ENCODE data around the gene DOCK6.

DOCK6 gene

GRCh38 chr19:11261971-11262839, at the start of gene DOCK6:
TSS of gene DOCK6 (minus strand) at chr19:11262524. CDS start at chr19:11262440, 84 bp downstream.
- no peak for DNase-seq

GRCh38 chr19:11306337-11306736, 44.0 kb upstream of the DOCK6 start:
- DNase-seq: no peak

DNA sequence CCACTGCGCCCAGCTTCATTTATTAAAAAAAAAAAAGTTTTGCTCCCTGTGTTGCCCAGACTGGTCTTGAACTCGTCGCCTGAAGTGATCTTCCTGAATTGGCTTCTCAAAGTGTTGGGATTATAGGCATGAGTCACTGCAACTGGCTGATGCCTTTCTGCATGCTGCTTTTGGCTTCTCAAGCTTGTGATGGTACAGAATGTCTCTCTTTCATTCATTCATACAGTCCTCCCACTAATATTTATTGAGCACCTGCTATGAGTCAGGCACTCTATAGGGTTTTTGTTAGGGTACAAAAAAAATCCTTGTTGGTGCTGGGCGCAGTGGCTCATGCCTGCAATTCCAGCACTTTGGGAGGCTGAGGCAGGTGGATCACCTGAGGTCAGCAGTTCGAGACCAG, 42.6 kb upstream of the DOCK6 start:
- no peak for DNase-seq

DNA sequence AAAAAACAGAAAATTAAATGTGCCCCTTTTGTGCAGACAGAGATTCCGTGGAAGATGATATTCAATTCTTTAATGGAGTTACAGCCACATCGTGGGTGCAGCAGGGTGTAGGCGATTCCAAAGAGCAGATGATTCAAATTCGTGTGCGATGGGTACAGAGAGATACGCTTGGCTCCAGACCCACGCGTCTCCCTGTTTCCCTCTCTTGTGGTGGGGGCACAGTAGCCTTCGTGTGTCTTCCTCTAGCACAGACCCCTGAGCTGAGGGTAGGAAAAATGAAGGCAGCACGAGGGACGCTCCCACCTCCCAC, 38.4 kb upstream of the DOCK6 start:
- DNase-seq: no peak

DNA sequence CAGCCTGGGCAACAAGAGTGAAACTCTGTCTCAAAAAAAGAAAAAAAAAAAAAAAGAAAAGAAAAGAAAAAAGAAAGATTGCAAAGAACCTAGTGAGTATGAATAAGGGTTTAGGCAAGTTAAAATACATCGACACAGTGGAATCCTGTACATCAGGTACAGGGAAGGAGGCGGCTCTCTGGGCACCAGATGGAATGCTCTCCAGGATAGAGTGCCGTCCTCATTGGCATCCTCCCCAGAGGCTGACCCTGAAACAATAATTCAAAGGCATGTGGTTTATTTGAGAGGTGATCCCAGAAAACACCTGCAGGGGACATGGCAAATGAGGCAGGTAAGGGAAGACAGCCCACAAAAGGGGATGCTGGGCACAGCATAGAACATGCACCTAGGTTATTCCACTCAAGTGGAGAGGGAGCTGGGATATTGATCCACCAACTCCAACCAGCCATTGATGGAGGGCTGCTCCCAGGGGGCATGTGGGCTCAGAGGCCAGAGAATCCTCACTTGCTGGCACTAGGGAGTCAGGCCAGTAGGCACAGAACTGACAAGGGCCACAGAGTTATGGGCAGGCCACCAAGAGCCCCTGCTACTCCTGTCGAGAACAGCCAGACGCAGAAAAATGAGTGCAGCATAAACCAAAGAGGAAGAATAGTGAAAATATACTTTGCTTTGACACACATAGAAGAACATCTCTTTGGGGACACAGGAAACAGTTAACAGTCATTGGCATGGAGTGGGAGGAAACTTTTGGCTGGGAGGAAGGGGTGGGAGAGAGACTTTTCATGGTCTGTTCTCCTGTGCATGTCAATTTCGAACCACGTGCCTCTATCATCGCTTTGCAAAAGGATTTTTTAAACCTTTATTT, 37.9 kb upstream of the DOCK6 start:
- DNase-seq: no peak

DNA sequence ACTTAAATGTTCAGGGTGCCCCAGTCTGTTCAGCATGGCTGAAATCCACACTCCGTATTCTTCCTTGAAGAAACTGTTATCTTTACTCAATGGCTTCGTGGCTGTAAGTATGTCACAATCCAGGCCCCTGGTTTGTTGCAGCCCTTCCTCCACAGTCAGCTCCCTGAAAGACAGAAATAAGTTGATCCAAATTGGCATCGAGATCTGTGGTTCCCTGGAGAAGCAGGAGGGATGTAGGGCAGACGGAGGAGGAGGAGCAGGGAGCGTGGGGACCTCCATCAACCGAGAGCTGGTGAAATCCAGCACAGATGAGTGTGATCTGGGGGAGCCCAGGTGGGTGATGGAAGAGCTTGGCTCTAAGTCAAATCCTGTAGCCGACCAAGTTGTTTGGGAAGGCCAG, 33.9 kb upstream of the DOCK6 start:
- DNase-seq: no peak

- DNase-seq: no peak
These were observed 33.4 kb upstream of the DOCK6 start, which contains the start of gene TSPAN16 for GRCh38 chr19:11295665-11296245. TSS of gene TSPAN16 (plus strand) at chr19:11296160. CDS start at chr19:11296298, 138 bp downstream.

GRCh38 chr19:11295180-11295579, 32.9 kb upstream of the DOCK6 start:
- no peak for DNase-seq

DNA sequence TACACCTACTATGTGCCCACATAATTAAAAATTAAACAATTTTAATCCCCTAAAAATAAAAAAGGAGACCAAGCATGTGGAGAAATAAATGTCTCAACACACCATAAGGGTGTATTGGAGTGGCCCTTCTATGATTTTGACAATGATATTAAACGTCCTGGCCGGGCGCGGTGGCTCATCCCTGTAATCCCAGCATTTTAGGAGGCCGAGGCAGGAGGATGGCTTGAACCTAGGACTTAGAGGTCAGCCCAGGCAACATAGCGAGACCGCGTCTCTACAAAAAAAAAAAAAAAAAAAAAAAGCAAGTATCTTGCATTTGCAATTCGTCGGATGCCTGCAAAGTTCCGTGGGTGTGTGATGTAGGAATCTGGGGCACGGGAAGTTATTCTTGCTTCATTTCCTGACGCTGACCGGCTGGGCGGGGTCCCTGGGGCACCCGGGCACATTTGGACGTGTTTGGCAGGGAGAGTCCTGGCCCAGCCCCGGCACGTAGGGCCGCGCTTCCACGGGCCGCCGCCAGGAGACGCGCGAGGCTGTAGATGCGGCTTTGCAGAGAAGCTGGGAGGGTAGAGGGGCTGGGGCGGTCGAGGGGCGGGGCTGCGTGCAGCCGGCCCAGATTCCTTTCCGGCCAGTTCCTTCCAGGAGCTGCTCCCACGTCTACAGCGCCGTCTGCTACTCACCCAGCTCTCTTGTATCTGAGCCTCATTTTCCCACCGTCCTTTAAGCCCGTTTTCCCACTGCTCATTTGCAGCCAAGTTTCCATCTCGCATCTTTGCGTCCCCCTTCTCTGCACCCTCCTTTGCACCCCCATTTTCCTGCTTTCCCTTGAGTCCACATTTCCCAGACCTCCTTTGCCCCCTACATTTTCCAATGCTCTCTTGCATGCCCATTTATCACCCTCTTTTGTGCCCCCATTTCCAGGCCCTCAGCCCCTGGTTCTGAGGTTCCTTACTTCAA, 31.4 kb upstream of the DOCK6 start:
- peak; percentile 79 for DNase-seq

- DNase-seq: no peak
These were observed 29.7 kb upstream of the DOCK6 start for GRCh38 chr19:11291991-11292390.

DNA sequence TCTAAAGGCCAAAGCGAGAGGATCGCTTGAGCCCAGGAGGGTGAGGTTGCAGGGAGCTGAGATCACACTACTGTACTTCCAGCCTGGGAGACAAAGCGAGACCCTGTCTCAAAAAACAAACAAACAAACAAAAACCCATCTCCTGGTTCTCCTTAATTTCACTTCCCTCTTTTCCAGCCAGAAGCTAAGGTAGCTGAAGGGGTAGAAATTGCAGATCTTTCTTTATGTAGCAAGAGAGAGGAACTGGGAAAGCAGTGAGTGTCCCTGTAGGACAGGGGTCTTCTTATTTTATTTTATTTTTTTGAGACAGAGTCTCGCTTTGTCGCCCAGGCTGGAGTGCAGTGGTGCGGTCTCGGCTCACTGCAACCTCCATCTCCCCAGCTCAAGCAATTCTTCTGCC, 29.1 kb upstream of the DOCK6 start:
- DNase-seq: no peak

- no peak for DNase-seq
These were observed 27.9 kb upstream of the DOCK6 start for GRCh38 chr19:11290256-11290655.

DNA sequence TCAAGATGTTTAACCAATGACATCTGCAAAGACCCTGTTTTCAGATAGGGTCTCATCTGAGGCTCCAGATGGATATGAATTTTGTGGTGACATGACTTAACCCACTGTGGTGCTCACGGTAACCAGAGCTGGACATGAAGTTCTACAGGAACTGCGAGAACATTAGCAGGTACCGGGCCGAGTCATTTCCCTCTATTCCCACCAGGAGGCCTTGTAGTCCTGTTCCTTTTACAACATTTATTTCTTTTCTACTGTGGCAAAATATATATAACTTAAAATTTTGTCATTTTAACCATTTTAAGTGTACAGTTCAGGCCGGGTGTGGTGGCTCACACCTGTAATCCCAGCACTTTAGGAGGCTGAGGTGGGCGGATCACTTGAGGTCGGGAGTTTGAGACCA, 26.0 kb upstream of the DOCK6 start:
- no peak for DNase-seq

DNA sequence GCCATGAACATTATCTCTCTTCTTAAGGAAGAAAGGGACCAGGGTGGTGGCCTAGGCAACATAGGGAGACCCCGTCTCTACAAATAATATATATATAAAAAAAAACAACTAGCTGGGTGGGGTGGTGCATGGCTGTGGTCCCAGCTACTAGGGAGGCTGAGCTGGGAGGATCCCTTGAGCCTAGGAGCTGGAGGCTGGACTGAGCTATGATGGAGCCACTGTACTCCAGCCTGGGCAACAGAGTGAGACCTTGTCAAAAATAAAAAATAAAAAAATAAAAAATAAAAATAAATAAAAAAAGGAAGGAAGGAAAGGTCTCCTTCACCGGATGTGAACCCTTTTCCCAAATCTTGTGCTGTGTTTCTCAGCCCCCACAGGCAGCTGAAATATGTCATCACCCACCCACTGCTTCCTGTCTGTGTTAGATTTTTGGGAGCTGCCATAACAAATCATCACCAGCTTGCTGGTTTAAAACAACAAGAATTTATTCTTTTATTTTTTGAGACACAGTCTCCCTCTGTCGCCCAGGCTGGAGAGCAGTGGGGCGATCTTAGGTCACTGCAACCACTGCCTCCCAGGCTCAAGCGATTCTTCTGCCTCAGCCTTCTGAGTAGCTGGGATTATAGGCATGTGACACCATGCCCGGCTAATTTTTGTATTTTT, 24.1 kb upstream of the DOCK6 start:
- DNase-seq: no peak

DNA sequence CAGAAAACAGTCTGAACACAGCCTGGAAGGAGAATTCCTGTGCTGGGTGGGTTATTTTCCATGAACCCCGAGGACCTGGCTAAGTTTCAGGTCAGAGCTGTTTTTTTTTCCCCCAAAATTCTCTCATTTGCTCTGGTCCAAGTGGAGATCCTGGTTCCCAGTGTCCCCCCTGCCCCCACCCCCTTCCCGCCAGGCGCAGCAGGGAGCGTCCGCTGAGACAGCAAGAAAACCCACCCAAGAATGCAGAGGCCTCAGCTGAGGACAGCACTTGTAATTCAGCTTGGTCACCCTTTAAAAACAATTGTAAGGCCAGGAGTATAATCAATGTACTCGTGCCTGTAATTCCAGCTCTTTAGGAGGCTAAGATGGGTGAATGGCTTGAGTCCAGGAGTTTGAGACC, 22.2 kb upstream of the DOCK6 start:
- DNase-seq: no peak

DNA sequence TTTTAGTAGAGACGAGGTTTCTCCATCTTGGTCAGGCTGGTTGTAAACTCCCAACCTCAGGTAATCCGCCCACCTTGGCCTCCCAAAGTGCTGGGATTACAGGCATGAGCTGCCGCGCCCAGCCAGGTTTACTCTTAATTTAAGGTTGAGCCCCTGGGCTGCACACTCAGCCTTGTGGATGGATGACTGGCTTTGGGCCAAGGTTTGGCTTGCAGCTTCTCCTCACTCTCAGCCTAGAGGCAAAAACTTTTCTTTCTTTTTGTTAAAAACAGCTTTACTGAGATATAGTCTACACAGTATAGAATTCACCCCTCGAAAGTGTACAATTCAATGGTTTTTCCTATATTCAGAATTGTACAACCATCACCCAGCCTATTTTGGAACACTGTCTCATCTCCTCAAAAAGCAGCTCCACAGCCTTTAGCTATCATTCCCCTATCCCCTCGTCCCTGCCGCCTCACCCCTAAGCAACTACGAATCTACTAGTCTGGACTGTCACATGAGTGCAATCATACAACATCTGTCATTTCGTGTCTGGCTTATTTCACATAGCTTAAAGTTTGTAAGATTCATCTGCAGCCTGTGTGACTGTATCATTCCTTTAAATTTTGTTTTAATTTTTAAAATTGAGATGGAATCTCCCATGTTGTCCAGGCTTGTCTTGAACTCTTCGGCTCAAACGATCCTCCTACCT, 19.2 kb upstream of the DOCK6 start:
- no peak for DNase-seq

GRCh38 chr19:11279505-11280236, 17.3 kb upstream of the DOCK6 start:
- no peak for DNase-seq

GRCh38 chr19:11278670-11279069, 16.3 kb upstream of the DOCK6 start:
- DNase-seq: no peak

GRCh38 chr19:11274533-11275086, 12.3 kb upstream of the DOCK6 start:
- no peak for DNase-seq

- DNase-seq: no peak
These were observed 11.7 kb upstream of the DOCK6 start for GRCh38 chr19:11273989-11274388.

All from COR-L47 (cell line).